Sigmoid colon (tissue), 4 donors: ENCODE measurements around the gene SEMA4C.

Experiments used
- EP300 ChIP-seq, 4 donors: sonication (generic); formaldehyde crosslinking; IDR thresholded peaks; one replicate each; pipeline ENCODE4 v1.6.1; 2017; ENCODE audit warnings: antibody characterized with exemption in 4 of 4
- POLR2A ChIP-seq, 2 donors: fragments of 450-650 bp; IDR thresholded peaks; one replicate each; pipeline ENCODE4 v1.6.1; 2016; ENCODE audit warnings: antibody characterized with exemption in 2 of 2, mild to moderate bottlenecking in 2 of 2, moderate library complexity in 2 of 2
- POLR2AphosphoS5 ChIP-seq, 4 donors: sonication (generic); formaldehyde crosslinking; IDR thresholded peaks; one replicate each; pipeline ENCODE4 v1.6.1; 2017; ENCODE audit warnings: antibody characterized with exemption in 4 of 4
- TF ChIP-seq, protein P1 (sequence below), 4 experiments: fragments of 450-650 bp in 3 of 4; fragments of 200-600 bp in 1 of 4; IDR thresholded peaks; one replicate each; pipeline ENCODE4 v1.5.1; 2016 to 2019; ENCODE audit warnings: antibody characterized with exemption in 4 of 4, mild to moderate bottlenecking in 3 of 4, moderate library complexity in 2 of 4

DNA sequence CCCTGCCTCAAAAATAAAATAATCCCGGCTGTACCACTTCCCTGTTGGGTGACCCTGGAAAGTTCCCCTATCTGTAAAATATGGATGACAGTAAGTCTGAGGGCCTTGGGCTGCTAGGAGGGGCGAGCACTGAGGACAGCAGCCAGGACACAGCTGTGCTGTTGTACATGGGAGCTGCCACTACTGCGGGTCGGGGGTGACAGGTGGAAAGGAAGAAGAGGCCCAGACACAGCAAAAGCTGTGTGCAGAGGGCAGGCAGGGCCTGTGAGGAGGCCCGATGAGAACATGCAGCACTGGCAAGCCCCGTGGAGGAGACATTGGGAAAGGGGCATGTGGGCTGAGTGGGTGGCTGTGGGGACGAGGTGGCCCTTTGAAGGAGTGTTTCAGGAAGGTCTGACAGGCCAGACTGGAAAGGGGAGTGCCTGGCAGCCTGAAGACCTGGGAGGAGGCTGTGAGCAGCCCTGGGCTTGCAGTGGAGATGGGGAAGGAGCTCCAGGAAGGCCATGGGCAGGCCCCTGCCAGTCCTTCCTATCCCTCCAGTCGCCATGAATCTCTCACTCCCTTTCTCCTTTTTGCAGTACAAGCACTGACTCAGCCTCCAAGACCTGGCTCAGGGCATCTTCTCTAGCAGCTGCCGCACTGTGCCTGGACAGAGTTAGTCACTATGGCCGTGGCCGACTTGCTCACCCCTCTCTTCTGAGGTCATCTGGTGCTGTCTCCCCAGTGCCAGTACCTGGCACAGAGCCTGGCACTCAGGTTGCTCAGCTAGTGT lies 28.9 kb upstream of the SEMA4C start:
- TF ChIP-seq, protein P1, sequence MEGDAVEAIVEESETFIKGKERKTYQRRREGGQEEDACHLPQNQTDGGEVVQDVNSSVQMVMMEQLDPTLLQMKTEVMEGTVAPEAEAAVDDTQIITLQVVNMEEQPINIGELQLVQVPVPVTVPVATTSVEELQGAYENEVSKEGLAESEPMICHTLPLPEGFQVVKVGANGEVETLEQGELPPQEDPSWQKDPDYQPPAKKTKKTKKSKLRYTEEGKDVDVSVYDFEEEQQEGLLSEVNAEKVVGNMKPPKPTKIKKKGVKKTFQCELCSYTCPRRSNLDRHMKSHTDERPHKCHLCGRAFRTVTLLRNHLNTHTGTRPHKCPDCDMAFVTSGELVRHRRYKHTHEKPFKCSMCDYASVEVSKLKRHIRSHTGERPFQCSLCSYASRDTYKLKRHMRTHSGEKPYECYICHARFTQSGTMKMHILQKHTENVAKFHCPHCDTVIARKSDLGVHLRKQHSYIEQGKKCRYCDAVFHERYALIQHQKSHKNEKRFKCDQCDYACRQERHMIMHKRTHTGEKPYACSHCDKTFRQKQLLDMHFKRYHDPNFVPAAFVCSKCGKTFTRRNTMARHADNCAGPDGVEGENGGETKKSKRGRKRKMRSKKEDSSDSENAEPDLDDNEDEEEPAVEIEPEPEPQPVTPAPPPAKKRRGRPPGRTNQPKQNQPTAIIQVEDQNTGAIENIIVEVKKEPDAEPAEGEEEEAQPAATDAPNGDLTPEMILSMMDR (IDR thresholded peaks at IDR 0.05) = no peak
- no peak for TF ChIP-seq POLR2A (IDR thresholded peaks at IDR 0.05)
- TF ChIP-seq EP300 (IDR thresholded peaks at IDR 0.05) = no peak
- no peak for TF ChIP-seq POLR2AphosphoS5 (IDR thresholded peaks at IDR 0.05)
